ENCODE results near the gene MSX1.

DNA sequence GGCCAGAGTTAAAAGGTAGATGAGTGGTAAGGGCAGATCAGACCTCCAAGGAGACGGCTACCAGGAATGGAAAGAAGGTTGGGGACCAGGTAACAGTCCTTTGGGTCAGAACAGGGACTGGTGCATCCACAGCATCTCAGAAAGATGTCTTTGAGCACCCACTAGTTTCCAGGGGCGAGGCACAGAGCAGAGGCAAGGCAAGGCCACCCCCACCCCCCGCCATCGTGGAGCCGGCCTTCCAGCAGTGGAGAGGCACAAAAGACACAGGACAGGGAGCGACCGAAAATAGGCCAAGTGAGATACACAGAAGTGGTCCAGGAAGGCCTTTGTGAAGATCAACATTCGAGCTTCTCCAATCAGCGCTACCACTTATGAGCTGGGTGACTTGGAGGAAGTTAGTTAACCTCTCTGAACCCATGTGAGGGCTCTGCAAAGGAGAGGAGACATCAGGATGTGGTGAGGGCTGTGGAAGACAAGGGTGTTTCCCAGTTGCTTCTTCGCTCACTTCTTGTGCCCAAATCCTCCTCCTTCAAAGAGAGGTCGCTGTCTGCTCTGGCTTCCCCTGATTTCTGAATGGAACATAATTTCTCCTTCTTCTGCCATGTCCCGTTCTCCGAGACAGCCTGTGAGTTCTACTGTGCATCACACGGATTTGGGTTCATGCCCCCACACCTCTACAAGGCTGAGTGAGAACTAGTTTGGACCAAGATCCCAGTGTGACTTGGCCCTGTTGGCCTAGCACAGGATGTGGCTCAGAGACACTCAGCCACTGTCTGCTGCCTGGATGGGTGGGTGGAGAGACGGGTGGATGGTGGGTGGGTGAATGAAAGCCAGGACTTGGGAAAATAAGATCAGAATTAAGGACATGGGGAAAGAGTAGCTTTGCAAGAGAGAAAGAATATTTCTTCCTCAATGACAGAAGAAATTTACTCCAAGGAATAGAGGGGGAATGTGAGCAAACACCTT, 16.7 kb upstream of the MSX1 start:
- TF ChIP-seq CTCF (IDR thresholded peaks at IDR 0.05 in 4 of 5, conservative IDR thresholded peaks at IDR 0.05 in 1 of 5) (no peak), POLR2A (IDR thresholded peaks at IDR 0.05) (no peak)
